HCT116 (cell line): ENCODE results near the gene SOBP.

Experiments used
- CTCF ChIP-seq, 3 experiments: fragments of 200-600 bp in 1 of 3; sonication (generic) in 1 of 3; IDR thresholded peaks in 2 of 3; conservative IDR thresholded peaks in 1 of 3; 2 replicates each; pipeline ENCODE4 v1.5.1; 2012 to 2017; ENCODE audit warnings: low read depth in 2 of 3, low read length in 2 of 3, antibody characterized with exemption in 1 of 3, borderline replicate concordance in 1 of 3, control low read depth in 1 of 3, mild to moderate bottlenecking in 1 of 3, mixed read lengths in 1 of 3, mixed run types in 1 of 3, moderate library complexity in 1 of 3; ENCODE audit not compliant: insufficient read depth in 1 of 3
- EZH2 ChIP-seq: fragments of 200-600 bp; sonication (generic); IDR thresholded peaks from 2 replicates; pipeline ENCODE4 v1.6.1; 2017; ENCODE audit warnings: antibody characterized with exemption, mixed run types
- MAX ChIP-seq: IDR thresholded peaks from 2 replicates; pipeline ENCODE4 v1.6.1; 2012
- POLR2A ChIP-seq: IDR thresholded peaks from 2 replicates; pipeline ENCODE4 v1.7.0; 2011; ENCODE audit warnings: borderline replicate concordance; ENCODE audit not compliant: insufficient read depth, insufficient read length; ENCODE audit errors: extremely low read depth
- POLR2AphosphoS5 ChIP-seq: IDR thresholded peaks from 2 replicates; pipeline ENCODE4 v1.6.1; 2011; ENCODE audit warnings: mild to moderate bottlenecking, low read depth, low read length, moderate library complexity
- RAD21 ChIP-seq: IDR thresholded peaks from 2 replicates; pipeline ENCODE4 v1.6.1; 2012; ENCODE audit warnings: low read depth, mild to moderate bottlenecking
- SIN3A ChIP-seq: IDR thresholded peaks from 2 replicates; pipeline ENCODE4 v1.6.1; 2012; ENCODE audit warnings: low read depth
- SP1 ChIP-seq: IDR thresholded peaks from 2 replicates; pipeline ENCODE4 v1.6.1; 2012; ENCODE audit warnings: low read depth
- ZNF274 ChIP-seq: fragments of 200-500 bp; sonication (Bioruptor generic); IDR thresholded peaks from 2 replicates; pipeline ENCODE4 v1.6.1; 2014; ENCODE audit warnings: mild to moderate bottlenecking, low read depth, low read length, inconsistent platforms

- TF ChIP-seq SP1 (no peak), POLR2AphosphoS5 (no peak), CTCF (IDR thresholded peaks at IDR 0.05 in 2 of 3, conservative IDR thresholded peaks at IDR 0.05 in 1 of 3; ENCODE audit: borderline replicate concordance in 1 of 3, insufficient read depth in 1 of 3, low read depth in 2 of 3, low read length in 2 of 3) (no peak), EZH2 (no peak), POLR2A (no peak), RAD21 (no peak), ZNF274 (no peak), SIN3A (no peak), MAX (no peak)
Measured at GRCh38 chr6:107563694-107564588, 74.0 kb downstream of the SOBP start.
